NT2/D1 (cell line): Measurements from ENCODE around the gene ANKRD13A.

Source experiments
- YY1 ChIP-seq: IDR thresholded peaks from 2 replicates; pipeline ENCODE4 v1.6.1; 2011; ENCODE audit not compliant: insufficient read length, insufficient read depth
- ZNF274 ChIP-seq: IDR thresholded peaks from 2 replicates; pipeline ENCODE4 v1.6.1; 2011; ENCODE audit warnings: mild to moderate bottlenecking, low read depth, low read length

DNA sequence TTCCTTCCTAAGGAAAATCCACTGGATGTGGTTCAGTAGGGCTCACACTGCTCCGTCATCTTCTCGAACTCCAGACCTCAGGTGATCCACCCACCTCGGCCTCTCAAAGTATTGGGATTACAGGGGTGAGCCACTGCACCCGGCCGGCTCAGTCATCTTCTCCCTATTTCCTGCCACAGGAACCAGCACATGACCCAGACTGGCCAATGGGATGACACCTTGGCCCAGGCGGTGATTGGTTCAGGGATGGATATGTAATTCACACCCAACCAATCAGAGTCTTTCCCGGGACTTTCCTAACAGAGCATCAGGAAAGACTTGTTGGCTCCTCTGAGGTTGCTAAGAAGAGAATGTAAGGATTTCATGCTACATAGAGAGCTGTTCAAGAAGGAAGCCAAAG is 68.3 kb downstream of the ANKRD13A start:
- TF ChIP-seq ZNF274 (no peak), YY1 (no peak)
